Measurements from ENCODE around the gene UNK. TPM values are rescaled to one million over a fixed set of nuclear protein-coding genes. Genes with fewer than 3 reads are reported as not detected.

The UNK gene
- total and polyA plus RNA-seq, 2 donors from 2014 or later: 12.0 to 35.5 TPM

DNA sequence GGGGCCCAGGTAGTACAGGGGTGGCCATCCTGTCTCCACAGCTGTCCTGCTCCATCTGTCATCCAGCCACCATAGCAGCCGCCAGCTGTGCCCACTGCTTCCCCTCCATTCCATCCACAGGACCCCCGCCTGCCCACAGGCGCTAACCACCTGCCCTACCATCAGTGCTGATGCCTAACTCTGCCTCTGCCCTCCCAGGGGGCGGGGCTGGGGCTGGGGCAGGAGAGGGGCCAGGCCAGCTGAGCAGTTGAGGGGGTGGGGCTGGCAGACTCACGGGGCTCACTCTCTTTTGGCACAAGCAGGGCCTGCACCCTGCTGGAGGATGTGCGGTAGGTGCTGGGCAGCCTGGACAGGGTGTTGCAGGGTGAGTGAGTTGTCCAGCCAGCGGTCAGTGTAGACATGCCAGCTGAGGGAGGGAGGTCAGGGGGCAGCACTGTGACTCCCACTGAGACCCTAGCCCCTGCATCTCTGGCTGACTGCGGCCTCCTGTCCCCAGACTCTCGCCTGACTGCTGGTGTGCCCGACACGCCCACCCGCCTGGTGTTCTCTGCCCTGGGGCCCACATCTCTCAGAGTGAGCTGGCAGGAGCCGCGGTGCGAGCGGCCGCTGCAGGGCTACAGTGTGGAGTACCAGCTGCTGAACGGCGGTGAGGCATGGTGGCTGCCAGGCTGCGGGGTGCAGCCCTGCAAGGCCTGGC is 29.3 kb upstream of the UNK start:
- TF ChIP-seq, protein P1, sequence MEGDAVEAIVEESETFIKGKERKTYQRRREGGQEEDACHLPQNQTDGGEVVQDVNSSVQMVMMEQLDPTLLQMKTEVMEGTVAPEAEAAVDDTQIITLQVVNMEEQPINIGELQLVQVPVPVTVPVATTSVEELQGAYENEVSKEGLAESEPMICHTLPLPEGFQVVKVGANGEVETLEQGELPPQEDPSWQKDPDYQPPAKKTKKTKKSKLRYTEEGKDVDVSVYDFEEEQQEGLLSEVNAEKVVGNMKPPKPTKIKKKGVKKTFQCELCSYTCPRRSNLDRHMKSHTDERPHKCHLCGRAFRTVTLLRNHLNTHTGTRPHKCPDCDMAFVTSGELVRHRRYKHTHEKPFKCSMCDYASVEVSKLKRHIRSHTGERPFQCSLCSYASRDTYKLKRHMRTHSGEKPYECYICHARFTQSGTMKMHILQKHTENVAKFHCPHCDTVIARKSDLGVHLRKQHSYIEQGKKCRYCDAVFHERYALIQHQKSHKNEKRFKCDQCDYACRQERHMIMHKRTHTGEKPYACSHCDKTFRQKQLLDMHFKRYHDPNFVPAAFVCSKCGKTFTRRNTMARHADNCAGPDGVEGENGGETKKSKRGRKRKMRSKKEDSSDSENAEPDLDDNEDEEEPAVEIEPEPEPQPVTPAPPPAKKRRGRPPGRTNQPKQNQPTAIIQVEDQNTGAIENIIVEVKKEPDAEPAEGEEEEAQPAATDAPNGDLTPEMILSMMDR (IDR thresholded peaks at IDR 0.05; ENCODE audit: borderline replicate concordance, extremely low read depth, insufficient read depth): no peak
- Histone ChIP-seq H3K36me3 (ENCODE audit: control insufficient read depth in 2 of 3, insufficient read depth in 3 of 3, low read length in 3 of 3) (no peaks in the 10 kb centered on the region), H3K27ac (ENCODE audit: low read depth in 2 of 2, low read length in 2 of 2) (no peak overlapping the region), H3K4me3 (ENCODE audit: low read length in 3 of 3) (no peak overlapping the region), H3K4me1 (ENCODE audit: control insufficient read depth in 2 of 3, insufficient read depth in 2 of 3, low read depth in 1 of 3, low read length in 3 of 3) (peaks cover 2 to 17% (median 17%) of the 10 kb centered on the region in 3 donors), H3K27me3 (ENCODE audit: control insufficient read depth, insufficient read depth, low read length) (no peaks in the 10 kb centered on the region), H3K9ac (ENCODE audit: low read length in 3 of 3) (no peak overlapping the region), H3K9me3 (ENCODE audit: control insufficient read depth in 2 of 3, insufficient read depth in 1 of 3, low read length in 3 of 3) (no peaks in the 10 kb centered on the region)
- intact Hi-C loops (cut with DNase I): no loop called here
- DNase-seq (peak in 3 of 5 donors; percentile 50 to 78 (median 69)), FAIRE-seq (no peak)

DNA sequence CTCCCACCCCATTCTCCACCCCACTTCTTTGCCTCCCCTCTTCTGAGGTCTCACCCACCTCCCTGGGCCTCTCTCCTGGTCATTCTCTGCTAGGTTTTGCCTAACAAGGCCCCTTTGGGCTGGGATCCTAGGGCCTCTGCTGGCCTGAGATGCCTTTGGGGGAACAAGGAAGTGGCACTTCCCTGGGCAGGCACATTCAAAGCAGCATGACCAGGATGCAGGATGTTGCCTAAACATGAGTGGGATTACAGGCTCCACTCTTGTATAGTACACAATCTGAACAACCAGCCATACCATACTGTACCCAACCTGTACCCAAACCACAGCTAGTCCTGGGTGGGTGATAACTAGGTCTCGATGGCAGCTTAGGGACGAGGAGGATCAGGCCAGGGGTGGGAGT is 28.6 kb upstream of the UNK start:
- H3K27me3 ChIP-seq (ENCODE audit: control insufficient read depth, insufficient read depth, low read length): no peaks in the 10 kb centered on the region
- H3K4me1 ChIP-seq (ENCODE audit: control insufficient read depth in 2 of 3, insufficient read depth in 2 of 3, low read depth in 1 of 3, low read length in 3 of 3): peaks cover 2 to 17% (median 17%) of the 10 kb centered on the region in 3 donors
- intact Hi-C loops (cut with DNase I): no loop called here
- no peaks in the 10 kb centered on the region for H3K9me3 ChIP-seq (ENCODE audit: control insufficient read depth in 2 of 3, insufficient read depth in 1 of 3, low read length in 3 of 3)
- FAIRE-seq: no peak
- no peak for DNase-seq
- no peak overlapping the region for H3K4me3 ChIP-seq (ENCODE audit: low read length in 3 of 3)
- H3K9ac ChIP-seq (ENCODE audit: low read length in 3 of 3): peak overlapping the region in 1 of 3 donors; percentile 7
- H3K27ac ChIP-seq (ENCODE audit: low read depth in 2 of 2, low read length in 2 of 2): no peak overlapping the region
- TF ChIP-seq, protein P1 (IDR thresholded peaks at IDR 0.05; ENCODE audit: borderline replicate concordance, extremely low read depth, insufficient read depth): no peak
- H3K36me3 ChIP-seq (ENCODE audit: control insufficient read depth in 2 of 3, insufficient read depth in 3 of 3, low read length in 3 of 3): no peaks in the 10 kb centered on the region

DNA sequence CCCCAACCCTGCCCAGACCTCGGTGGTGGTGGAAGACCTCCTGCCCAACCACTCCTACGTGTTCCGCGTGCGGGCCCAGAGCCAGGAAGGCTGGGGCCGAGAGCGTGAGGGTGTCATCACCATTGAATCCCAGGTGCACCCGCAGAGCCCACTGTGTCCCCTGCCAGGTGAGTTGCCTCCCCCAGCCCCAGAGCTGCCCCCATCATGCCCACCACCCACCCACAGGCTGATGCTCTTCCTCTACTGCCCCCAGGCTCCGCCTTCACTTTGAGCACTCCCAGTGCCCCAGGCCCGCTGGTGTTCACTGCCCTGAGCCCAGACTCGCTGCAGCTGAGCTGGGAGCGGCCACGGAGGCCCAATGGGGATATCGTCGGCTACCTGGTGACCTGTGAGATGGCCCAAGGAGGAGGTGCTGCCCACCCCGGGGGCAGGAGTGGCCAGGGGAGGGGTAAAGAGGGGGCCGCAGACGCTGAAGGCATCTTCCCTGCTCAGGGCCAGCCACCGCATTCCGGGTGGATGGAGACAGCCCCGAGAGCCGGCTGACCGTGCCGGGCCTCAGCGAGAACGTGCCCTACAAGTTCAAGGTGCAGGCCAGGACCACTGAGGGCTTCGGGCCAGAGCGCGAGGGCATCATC is 28.0 kb upstream of the UNK start:
- TF ChIP-seq, protein P1 (IDR thresholded peaks at IDR 0.05; ENCODE audit: borderline replicate concordance, extremely low read depth, insufficient read depth): no peak
- peak overlapping the region in 1 of 3 donors; percentile 7 for H3K9ac ChIP-seq (ENCODE audit: low read length in 3 of 3)
- intact Hi-C loops (cut with DNase I): no loop called here
- no peak overlapping the region for H3K4me3 ChIP-seq (ENCODE audit: low read length in 3 of 3)
- H3K27me3 ChIP-seq (ENCODE audit: control insufficient read depth, insufficient read depth, low read length): no peaks in the 10 kb centered on the region
- no peaks in the 10 kb centered on the region for H3K36me3 ChIP-seq (ENCODE audit: control insufficient read depth in 2 of 3, insufficient read depth in 3 of 3, low read length in 3 of 3)
- no peak for FAIRE-seq
- peaks cover 2 to 17% (median 17%) of the 10 kb centered on the region in 3 donors for H3K4me1 ChIP-seq (ENCODE audit: control insufficient read depth in 2 of 3, insufficient read depth in 2 of 3, low read depth in 1 of 3, low read length in 3 of 3)
- peak in 1 of 5 donors; percentile 76 for DNase-seq
- H3K9me3 ChIP-seq (ENCODE audit: control insufficient read depth in 2 of 3, insufficient read depth in 1 of 3, low read length in 3 of 3): no peaks in the 10 kb centered on the region
- H3K27ac ChIP-seq (ENCODE audit: low read depth in 2 of 2, low read length in 2 of 2): no peak overlapping the region

All from kidney (tissue), 14 donors.